Activated T-helper 17 cell treated with anti-CD3 and anti-CD28 coated beads, Interleukin-2, amount 50 U/mL, for 72 hours (primary cell): ENCODE results near the gene TSC22D3. TPM values are rescaled to one million over a fixed set of nuclear protein-coding genes. Genes with fewer than 3 reads are reported as not detected.
"Not testable (repeated sequence)": the region's sequence is repeated elsewhere in the genome, so short reads cannot be mapped to it uniquely, and the experiment has no call there.

ENCODE experiments used
- ATAC-seq: fragments of 150-1000 bp; cut with Tn5 transposase; replicated peaks from 2 replicates; pipeline ENCODE4 v1.10.0; 2021; ENCODE audit warnings: mild to moderate bottlenecking, moderate library complexity
- H3K27ac Mint-ChIP-seq: one replicate; pipeline ENCODE4 v1.8.0; 2022; ENCODE audit warnings: mixed read lengths
- H3K27me3 Mint-ChIP-seq: one replicate; pipeline ENCODE4 v1.8.0; 2022; ENCODE audit warnings: mixed read lengths
- H3K36me3 Mint-ChIP-seq: one replicate; pipeline ENCODE4 v1.8.0; 2022; ENCODE audit warnings: low read depth, mild to moderate bottlenecking, mixed read lengths
- H3K4me1 Mint-ChIP-seq: one replicate; pipeline ENCODE4 v1.8.0; 2022; ENCODE audit warnings: mixed read lengths
- H3K4me3 Mint-ChIP-seq: one replicate; pipeline ENCODE4 v1.8.0; 2022; ENCODE audit warnings: mild to moderate bottlenecking, mixed read lengths
- H3K9me3 Mint-ChIP-seq: one replicate; pipeline ENCODE4 v1.8.0; 2022; ENCODE audit warnings: mixed read lengths
- total RNA-seq, 2 donors: library from RNA; stranded (reverse); gene quantifications; one replicate each; pipeline ENCODE4 v1.2.3, GENCODE V29; 2022

The TSC22D3 gene
- total RNA-seq, 2 donors from 2014 or later = 49.9 to 199 TPM

- Mint-ChIP-seq H3K4me1 (peaks cover 25% of the 10 kb centered on the region), H3K36me3 (no peaks in the 10 kb centered on the region), H3K9me3 (no peaks in the 10 kb centered on the region), H3K4me3 (peak overlapping the region; percentile 48), H3K27ac (no peak overlapping the region), H3K27me3 (no peaks in the 10 kb centered on the region)
- ATAC-seq = no peak
Observed at GRCh38 chrX:107700790-107701189, 74.8 kb downstream of the TSC22D3 start.

- ATAC-seq = peak; percentile 59
- H3K27me3 Mint-ChIP-seq = no peaks in the 10 kb centered on the region
- H3K9me3 Mint-ChIP-seq = no peaks in the 10 kb centered on the region
- peaks cover 25% of the 10 kb centered on the region for H3K4me1 Mint-ChIP-seq
- H3K36me3 Mint-ChIP-seq = no peaks in the 10 kb centered on the region
- peak overlapping the region; percentile 48 for H3K4me3 Mint-ChIP-seq
- peak overlapping the region; percentile 67 for H3K27ac Mint-ChIP-seq
Observed at GRCh38 chrX:107700317-107700774, 75.2 kb downstream of the TSC22D3 start.

- no peak for ATAC-seq
- no peaks in the 10 kb centered on the region for H3K36me3 Mint-ChIP-seq
- H3K27me3 Mint-ChIP-seq = no peaks in the 10 kb centered on the region
- peaks cover 23% of the 10 kb centered on the region for H3K4me1 Mint-ChIP-seq
- peak overlapping the region; percentile 67 for H3K27ac Mint-ChIP-seq
- H3K4me3 Mint-ChIP-seq = peak overlapping the region; percentile 48
- no peaks in the 10 kb centered on the region for H3K9me3 Mint-ChIP-seq
Observed at GRCh38 chrX:107699616-107700015, 76.0 kb downstream of the TSC22D3 start.

GRCh38 chrX:107691024-107691448 is 84.6 kb downstream of the TSC22D3 start:
- H3K27ac Mint-ChIP-seq = no peak overlapping the region
- peaks cover 6% of the 10 kb centered on the region for H3K4me1 Mint-ChIP-seq
- no peaks in the 10 kb centered on the region for H3K9me3 Mint-ChIP-seq
- peak; percentile 62 for ATAC-seq
- H3K36me3 Mint-ChIP-seq = no peaks in the 10 kb centered on the region
- no peaks in the 10 kb centered on the region for H3K27me3 Mint-ChIP-seq
- H3K4me3 Mint-ChIP-seq = no peak overlapping the region

GRCh38 chrX:107687445-107687844 is 88.1 kb downstream of the TSC22D3 start:
- no peaks in the 10 kb centered on the region for H3K9me3 Mint-ChIP-seq
- H3K36me3 Mint-ChIP-seq = no peaks in the 10 kb centered on the region
- no peak overlapping the region for H3K27ac Mint-ChIP-seq
- no peak overlapping the region for H3K4me3 Mint-ChIP-seq
- no peaks in the 10 kb centered on the region for H3K27me3 Mint-ChIP-seq
- ATAC-seq = no peak
- H3K4me1 Mint-ChIP-seq = peaks cover 22% of the 10 kb centered on the region

GRCh38 chrX:107686792-107687191 is 88.8 kb downstream of the TSC22D3 start:
- no peak overlapping the region for H3K27ac Mint-ChIP-seq
- H3K4me3 Mint-ChIP-seq = no peak overlapping the region
- H3K9me3 Mint-ChIP-seq = no peaks in the 10 kb centered on the region
- H3K27me3 Mint-ChIP-seq = no peaks in the 10 kb centered on the region
- H3K4me1 Mint-ChIP-seq = peaks cover 22% of the 10 kb centered on the region
- ATAC-seq = no peak
- no peaks in the 10 kb centered on the region for H3K36me3 Mint-ChIP-seq

GRCh38 chrX:107686026-107686425 is 89.6 kb downstream of the TSC22D3 start:
- H3K9me3 Mint-ChIP-seq = no peaks in the 10 kb centered on the region
- ATAC-seq = no peak
- H3K27me3 Mint-ChIP-seq = no peaks in the 10 kb centered on the region
- no peak overlapping the region for H3K4me3 Mint-ChIP-seq
- peaks cover 16% of the 10 kb centered on the region for H3K4me1 Mint-ChIP-seq
- H3K36me3 Mint-ChIP-seq = no peaks in the 10 kb centered on the region
- no peak overlapping the region for H3K27ac Mint-ChIP-seq

- ATAC-seq = not testable (repeated sequence)
Observed at GRCh38 chrX:107685586-107685985, 90.0 kb downstream of the TSC22D3 start.

GRCh38 chrX:107684956-107685385 is 90.6 kb downstream of the TSC22D3 start:
- no peak overlapping the region for H3K27ac Mint-ChIP-seq
- peak; percentile 86 for ATAC-seq
- no peaks in the 10 kb centered on the region for H3K27me3 Mint-ChIP-seq
- peak overlapping the region; percentile 34 for H3K4me3 Mint-ChIP-seq
- H3K4me1 Mint-ChIP-seq = peaks cover 27% of the 10 kb centered on the region
- no peaks in the 10 kb centered on the region for H3K36me3 Mint-ChIP-seq
- no peaks in the 10 kb centered on the region for H3K9me3 Mint-ChIP-seq

More at GRCh38 chrX:107685586-107685985, 90.0 kb downstream of the TSC22D3 start:
- peaks cover 21% of the 10 kb centered on the region for H3K4me1 Mint-ChIP-seq
- H3K27ac Mint-ChIP-seq, H3K36me3 Mint-ChIP-seq, H3K9me3 Mint-ChIP-seq, H3K27me3 Mint-ChIP-seq, H3K4me3 Mint-ChIP-seq: not testable (repeated sequence)

GRCh38 chrX:107683931-107684330 is 91.7 kb downstream of the TSC22D3 start:
- Mint-ChIP-seq H3K4me1 (peaks cover 27% of the 10 kb centered on the region), H3K27ac (peak overlapping the region; percentile 25), H3K27me3 (no peaks in the 10 kb centered on the region), H3K9me3 (no peaks in the 10 kb centered on the region), H3K36me3 (no peaks in the 10 kb centered on the region), H3K4me3 (peak overlapping the region; percentile 34)
- no peak for ATAC-seq

GRCh38 chrX:107683124-107683895 is 92.3 kb downstream of the TSC22D3 start:
- Mint-ChIP-seq H3K4me3 (no peak overlapping the region), H3K27ac (peak overlapping the region; percentile 28), H3K36me3 (no peaks in the 10 kb centered on the region), H3K27me3 (no peaks in the 10 kb centered on the region), H3K9me3 (no peaks in the 10 kb centered on the region), H3K4me1 (peaks cover 29% of the 10 kb centered on the region)
- no peak for ATAC-seq

GRCh38 chrX:107682256-107682655 is 93.3 kb downstream of the TSC22D3 start:
- no peak overlapping the region for H3K4me3 Mint-ChIP-seq
- H3K36me3 Mint-ChIP-seq = no peaks in the 10 kb centered on the region
- peak overlapping the region; percentile 28 for H3K27ac Mint-ChIP-seq
- peaks cover 31% of the 10 kb centered on the region for H3K4me1 Mint-ChIP-seq
- H3K9me3 Mint-ChIP-seq = no peaks in the 10 kb centered on the region
- ATAC-seq = no peak
- no peaks in the 10 kb centered on the region for H3K27me3 Mint-ChIP-seq

- Mint-ChIP-seq H3K36me3 (peaks cover 20% of the 10 kb centered on the region), H3K27me3 (no peaks in the 10 kb centered on the region), H3K27ac (peak overlapping the region; percentile 98), H3K4me3 (peak overlapping the region; percentile 88), H3K4me1 (peaks cover 37% of the 10 kb centered on the region), H3K9me3 (no peaks in the 10 kb centered on the region)
- peak; percentile 25 for ATAC-seq
Observed at GRCh38 chrX:107678957-107679740, 96.4 kb downstream of the TSC22D3 start.

GRCh38 chrX:107677909-107678308 is 97.7 kb downstream of the TSC22D3 start:
- ATAC-seq = no peak
- peak overlapping the region; percentile 88 for H3K4me3 Mint-ChIP-seq
- H3K4me1 Mint-ChIP-seq = peaks cover 25% of the 10 kb centered on the region
- H3K9me3 Mint-ChIP-seq = no peaks in the 10 kb centered on the region
- peak overlapping the region; percentile 98 for H3K27ac Mint-ChIP-seq
- no peaks in the 10 kb centered on the region for H3K27me3 Mint-ChIP-seq
- peaks cover 24% of the 10 kb centered on the region for H3K36me3 Mint-ChIP-seq

- peak overlapping the region; percentile 98 for H3K27ac Mint-ChIP-seq
- H3K4me3 Mint-ChIP-seq = peak overlapping the region; percentile 88
- H3K4me1 Mint-ChIP-seq = peaks cover 25% of the 10 kb centered on the region
- no peak for ATAC-seq
- H3K36me3 Mint-ChIP-seq = peaks cover 27% of the 10 kb centered on the region
- no peaks in the 10 kb centered on the region for H3K27me3 Mint-ChIP-seq
- no peaks in the 10 kb centered on the region for H3K9me3 Mint-ChIP-seq
Observed at GRCh38 chrX:107677501-107677901, 98.1 kb downstream of the TSC22D3 start.
